A375 (cell line): ENCODE results near the gene EPHA10. TPM values are rescaled to one million over a fixed set of nuclear protein-coding genes. Genes with fewer than 3 reads are reported as not detected.

Experiments
- small RNA-seq: library from RNA; depleted of rRNA; stranded (forward); fragments of <200 nt; gene quantifications from one replicate; pipeline ENCODE3, GENCODE V24; 2014
- total RNA-seq: library from RNA; depleted of rRNA; stranded (reverse); fragments of >200 nt; shearing (Covaris generic); gene quantifications from 2 replicates; pipeline ENCODE4 v1.2.3, GENCODE V29; 2014; rRNA removed

The EPHA10 gene
- not detected in 2 replicates for total RNA-seq

GRCh38 chr1:37764888-37765441 lies at the start of gene EPHA10:
TSS of gene EPHA10 (minus strand) at chr1:37765120. CDS start at chr1:37765066, 54 bp downstream.

GRCh38 chr1:37807555-37808368 lies 42.8 kb upstream of the EPHA10 start, which contains the start of the genes C1orf122 and YRDC:
TSS of gene C1orf122 (plus strand) at chr1:37807790. CDS start at chr1:37808405, 615 bp downstream.
TSS of gene YRDC (minus strand) at chr1:37808208. CDS start at chr1:37808180, 28 bp downstream.

GRCh38 chr1:37793773-37794371 lies 29.0 kb upstream of the EPHA10 start, which contains the start of gene MANEAL:
TSS of gene MANEAL (plus strand) at chr1:37793847. CDS start at chr1:37794183, 336 bp downstream.

GRCh38 chr1:37692078-37692833 lies 72.7 kb downstream of the EPHA10 start, which contains the start of gene CDCA8:
TSS of gene CDCA8 (plus strand) at chr1:37692516. CDS start at chr1:37692691, 175 bp downstream.

Small RNA genes lying within 50 kb of the gene (small RNA-seq; reads per million reads assigned to genes)
- gene RF00019, result not detected

Other genes with a start within 250 kb of the EPHA10 start
- gene SNIP1, start 210.8 kb downstream of the EPHA10 start, total RNA-seq, result 24.8 and 28.9 TPM in 2 replicates
- gene DNALI1, start 208.2 kb downstream of the EPHA10 start, total RNA-seq, result 0.41 TPM in 1 of 2 replicates, not detected in the other
- 158 and 171 TPM in 2 replicates for gene GNL2, start 169.2 kb downstream of the EPHA10 start, total RNA-seq
- gene RSPO1, start 130.2 kb downstream of the EPHA10 start, total RNA-seq, result not detected in 2 replicates
- gene CDCA8, start 72.6 kb downstream of the EPHA10 start, total RNA-seq, result 18.6 and 24.2 TPM in 2 replicates
- gene MANEAL, start 28.7 kb upstream of the EPHA10 start, total RNA-seq, result 18.6 and 19.4 TPM in 2 replicates
- 63.8 and 70.0 TPM in 2 replicates for gene C1orf122, start 42.7 kb upstream of the EPHA10 start, total RNA-seq
- gene YRDC, start 43.1 kb upstream of the EPHA10 start, total RNA-seq, result 82.0 and 83.1 TPM in 2 replicates
- gene MTF1, start 94.5 kb upstream of the EPHA10 start, total RNA-seq, result 3.6 and 7.0 TPM in 2 replicates
- 29.2 and 30.8 TPM in 2 replicates for gene INPP5B, start 181.9 kb upstream of the EPHA10 start, total RNA-seq
- 193 and 258 TPM in 2 replicates for gene SF3A3, start 224.9 kb upstream of the EPHA10 start, total RNA-seq
- 12.4 and 13.3 TPM in 2 replicates for gene FHL3, start 240.4 kb upstream of the EPHA10 start, total RNA-seq
- 84.9 and 92.0 TPM in 2 replicates for gene UTP11, start 247.6 kb upstream of the EPHA10 start, total RNA-seq